Skeletal muscle cell (primary cell): ENCODE measurements around the gene KIAA0232.
"Not testable (repeated sequence)": the region's sequence is repeated elsewhere in the genome, so short reads cannot be mapped to it uniquely, and the experiment has no call there.

ENCODE experiments used
- DNase-seq: peaks from one replicate; pipeline ENCODE4 v3.0.0-alpha.2; 2010; ENCODE audit warnings: low read depth
- H3K4me3 ChIP-seq: 2 replicates; pipeline ENCODE4 v1.5.1; 2011; ENCODE audit warnings: low read depth, mild to moderate bottlenecking, control low read depth, low read length, moderate library complexity

Gene KIAA0232

GRCh38 chr4:6797368-6797767 lies 14.8 kb downstream of the KIAA0232 start:
- H3K4me3 ChIP-seq, DNase-seq: not testable (repeated sequence)

GRCh38 chr4:6799091-6799490 lies 16.6 kb downstream of the KIAA0232 start:
- DNase-seq: no peak
- no peak overlapping the region for H3K4me3 ChIP-seq

GRCh38 chr4:6802025-6802424 lies 19.5 kb downstream of the KIAA0232 start:
- no peak for DNase-seq
- no peak overlapping the region for H3K4me3 ChIP-seq

GRCh38 chr4:6802626-6803025 lies 20.1 kb downstream of the KIAA0232 start:
- H3K4me3 ChIP-seq: no peak overlapping the region
- DNase-seq: no peak

- no peak for DNase-seq
- H3K4me3 ChIP-seq: no peak overlapping the region
Observed at GRCh38 chr4:6803246-6803645, 20.7 kb downstream of the KIAA0232 start.

- H3K4me3 ChIP-seq: no peak overlapping the region
- no peak for DNase-seq
Observed at GRCh38 chr4:6804082-6804752, 21.7 kb downstream of the KIAA0232 start.

GRCh38 chr4:6806924-6807626 lies 24.5 kb downstream of the KIAA0232 start:
- no peak overlapping the region for H3K4me3 ChIP-seq
- DNase-seq: no peak

GRCh38 chr4:6808259-6808658 lies 25.7 kb downstream of the KIAA0232 start:
- H3K4me3 ChIP-seq: no peak overlapping the region
- DNase-seq: no peak

- no peak overlapping the region for H3K4me3 ChIP-seq
- no peak for DNase-seq
Observed at GRCh38 chr4:6811165-6811564, 28.6 kb downstream of the KIAA0232 start.

- no peak for DNase-seq
- no peak overlapping the region for H3K4me3 ChIP-seq
Observed at GRCh38 chr4:6812766-6813165, 30.2 kb downstream of the KIAA0232 start.

- no peak for DNase-seq
- no peak overlapping the region for H3K4me3 ChIP-seq
Observed at GRCh38 chr4:6813725-6814124, 31.2 kb downstream of the KIAA0232 start.

GRCh38 chr4:6815029-6815836 lies 32.7 kb downstream of the KIAA0232 start:
- H3K4me3 ChIP-seq: no peak overlapping the region
- DNase-seq: no peak

GRCh38 chr4:6819295-6819694 lies 36.8 kb downstream of the KIAA0232 start:
- H3K4me3 ChIP-seq: no peak overlapping the region
- no peak for DNase-seq

GRCh38 chr4:6820695-6821094 lies 38.2 kb downstream of the KIAA0232 start:
- DNase-seq: no peak
- no peak overlapping the region for H3K4me3 ChIP-seq

- DNase-seq: no peak
- no peak overlapping the region for H3K4me3 ChIP-seq
Observed at GRCh38 chr4:6824071-6824470, 41.5 kb downstream of the KIAA0232 start.

GRCh38 chr4:6824772-6825402 lies 42.4 kb downstream of the KIAA0232 start:
- DNase-seq: no peak
- H3K4me3 ChIP-seq: no peak overlapping the region

- no peak for DNase-seq
- H3K4me3 ChIP-seq: no peak overlapping the region
Observed at GRCh38 chr4:6825403-6825802, 42.9 kb downstream of the KIAA0232 start.

GRCh38 chr4:6826781-6827508 lies 44.4 kb downstream of the KIAA0232 start:
- H3K4me3 ChIP-seq: no peak overlapping the region
- no peak for DNase-seq

GRCh38 chr4:6829086-6829485 lies 46.6 kb downstream of the KIAA0232 start:
- no peak for DNase-seq

More at GRCh38 chr4:6829086-6829485, 46.6 kb downstream of the KIAA0232 start:
- no peak overlapping the region for H3K4me3 ChIP-seq
